Osteoblast (primary cell): ENCODE results near the gene GNG2. TPM values are rescaled to one million over a fixed set of nuclear protein-coding genes. Genes with fewer than 3 reads are reported as not detected.
A peak's percentile ranks its signal among the peaks of the same experiment; 100 is the strongest.

Source experiments
- DNase-seq: peaks from one replicate; pipeline ENCODE4 v3.0.0; 2011; ENCODE audit warnings: low spot score, mixed read lengths; ENCODE audit not compliant: insufficient read length; ENCODE audit errors: missing footprints
- H2AFZ ChIP-seq: 2 replicates; pipeline ENCODE4 v1.6.0; 2011; ENCODE audit warnings: mild to moderate bottlenecking, low read length
- H3K27ac ChIP-seq: 2 replicates; pipeline ENCODE4 v1.5.1; 2011; ENCODE audit warnings: mild to moderate bottlenecking, low read depth, low read length, moderate library complexity
- H3K27me3 ChIP-seq: 2 replicates; pipeline ENCODE4 v1.6.0; 2012; ENCODE audit warnings: mild to moderate bottlenecking, control low read depth, inconsistent platforms, low read length, moderate library complexity; ENCODE audit not compliant: insufficient read depth
- H3K36me3 ChIP-seq: 2 replicates; pipeline ENCODE4 v1.5.1; 2011; ENCODE audit warnings: mild to moderate bottlenecking, low read length, control low read depth, moderate library complexity; ENCODE audit not compliant: insufficient read depth
- H3K4me1 ChIP-seq: 2 replicates; pipeline ENCODE4 v1.5.1; 2011; ENCODE audit warnings: mild to moderate bottlenecking, low read length, control low read depth, moderate library complexity; ENCODE audit not compliant: insufficient read depth
- H3K4me2 ChIP-seq: 2 replicates; pipeline ENCODE4 v1.6.0; 2011; ENCODE audit warnings: mild to moderate bottlenecking, low read length; ENCODE audit not compliant: insufficient read depth
- H3K4me3 ChIP-seq: fragments of 200-600 bp; sonication (generic); 3 replicates; pipeline ENCODE4 v1.5.1; 2012; ENCODE audit warnings: mild to moderate bottlenecking, low read length, inconsistent platforms; ENCODE audit not compliant: insufficient read depth
- H3K79me2 ChIP-seq: 2 replicates; pipeline ENCODE4 v1.6.0; 2012; ENCODE audit warnings: mild to moderate bottlenecking, low read length, control low read depth, inconsistent platforms; ENCODE audit not compliant: insufficient read depth
- H3K9me3 ChIP-seq: 2 replicates; pipeline ENCODE4 v1.5.1; 2011; ENCODE audit warnings: low read depth, low read length, control low read depth
- H4K20me1 ChIP-seq: 2 replicates; pipeline ENCODE4 v1.6.0; 2012; ENCODE audit warnings: mild to moderate bottlenecking, low read length, control low read depth; ENCODE audit not compliant: insufficient read depth
- total RNA-seq: library from RNA; depleted of rRNA; stranded (reverse); fragments of >200 nt; gene quantifications from 2 replicates; pipeline ENCODE4 v1.2.3, GENCODE V29; 2012
- TF ChIP-seq, protein P1 (sequence below): IDR thresholded peaks from 2 replicates; pipeline ENCODE4 v1.5.1; 2011; ENCODE audit warnings: mild to moderate bottlenecking, low read depth, low read length, moderate library complexity; ENCODE audit errors: extremely low read depth

The GNG2 gene
- total RNA-seq, 1 donor, result 9.8 TPM

DNA sequence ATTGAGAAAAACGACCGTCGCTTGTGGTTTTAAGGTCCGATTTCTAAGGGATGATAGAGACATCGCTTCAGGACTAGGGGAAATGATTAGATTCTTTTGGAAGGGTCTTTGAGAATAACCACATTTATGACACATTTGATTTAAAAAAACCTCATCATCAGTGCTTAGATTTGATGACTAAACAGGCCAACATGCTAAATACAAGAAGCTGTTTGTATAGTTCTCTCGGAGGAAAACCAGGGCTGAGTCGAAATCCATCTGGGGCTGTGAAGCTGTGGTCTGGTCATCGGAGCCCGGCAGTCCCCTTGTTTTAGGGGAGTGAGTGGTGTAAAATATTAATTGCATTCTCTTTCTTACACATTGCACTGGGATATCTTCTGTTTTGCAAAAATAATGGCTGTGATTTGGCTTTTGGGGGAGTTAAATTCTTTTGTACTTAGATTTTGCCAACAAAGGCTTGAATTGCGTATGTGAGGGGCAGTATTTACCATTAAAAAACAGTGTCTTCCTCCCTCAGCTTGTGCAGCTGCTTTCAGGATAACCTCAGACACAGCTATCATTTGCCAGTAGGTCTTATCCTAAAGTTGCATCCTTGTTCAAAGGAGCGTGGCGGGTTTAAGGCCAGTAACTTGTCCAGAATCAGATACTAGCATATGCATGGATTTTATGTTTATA lies 550 bp downstream of the GNG2 start:
- H3K4me3 ChIP-seq, result peak overlapping the region; percentile 73
- H3K9me3 ChIP-seq, result no peaks in the 10 kb centered on the region
- no peaks in the 10 kb centered on the region for H3K36me3 ChIP-seq
- peak; percentile 66 for DNase-seq
- H3K4me2 ChIP-seq, result peak overlapping the region; percentile 85
- TF ChIP-seq, protein P1, sequence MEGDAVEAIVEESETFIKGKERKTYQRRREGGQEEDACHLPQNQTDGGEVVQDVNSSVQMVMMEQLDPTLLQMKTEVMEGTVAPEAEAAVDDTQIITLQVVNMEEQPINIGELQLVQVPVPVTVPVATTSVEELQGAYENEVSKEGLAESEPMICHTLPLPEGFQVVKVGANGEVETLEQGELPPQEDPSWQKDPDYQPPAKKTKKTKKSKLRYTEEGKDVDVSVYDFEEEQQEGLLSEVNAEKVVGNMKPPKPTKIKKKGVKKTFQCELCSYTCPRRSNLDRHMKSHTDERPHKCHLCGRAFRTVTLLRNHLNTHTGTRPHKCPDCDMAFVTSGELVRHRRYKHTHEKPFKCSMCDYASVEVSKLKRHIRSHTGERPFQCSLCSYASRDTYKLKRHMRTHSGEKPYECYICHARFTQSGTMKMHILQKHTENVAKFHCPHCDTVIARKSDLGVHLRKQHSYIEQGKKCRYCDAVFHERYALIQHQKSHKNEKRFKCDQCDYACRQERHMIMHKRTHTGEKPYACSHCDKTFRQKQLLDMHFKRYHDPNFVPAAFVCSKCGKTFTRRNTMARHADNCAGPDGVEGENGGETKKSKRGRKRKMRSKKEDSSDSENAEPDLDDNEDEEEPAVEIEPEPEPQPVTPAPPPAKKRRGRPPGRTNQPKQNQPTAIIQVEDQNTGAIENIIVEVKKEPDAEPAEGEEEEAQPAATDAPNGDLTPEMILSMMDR, result no peak
- no peaks in the 10 kb centered on the region for H3K27me3 ChIP-seq
- H4K20me1 ChIP-seq, result no peaks in the 10 kb centered on the region
- H2AFZ ChIP-seq, result peak overlapping the region; percentile 85
- no peaks in the 10 kb centered on the region for H3K79me2 ChIP-seq
- H3K4me1 ChIP-seq, result peaks cover 11% of the 10 kb centered on the region
- peak overlapping the region; percentile 55 for H3K27ac ChIP-seq

DNA sequence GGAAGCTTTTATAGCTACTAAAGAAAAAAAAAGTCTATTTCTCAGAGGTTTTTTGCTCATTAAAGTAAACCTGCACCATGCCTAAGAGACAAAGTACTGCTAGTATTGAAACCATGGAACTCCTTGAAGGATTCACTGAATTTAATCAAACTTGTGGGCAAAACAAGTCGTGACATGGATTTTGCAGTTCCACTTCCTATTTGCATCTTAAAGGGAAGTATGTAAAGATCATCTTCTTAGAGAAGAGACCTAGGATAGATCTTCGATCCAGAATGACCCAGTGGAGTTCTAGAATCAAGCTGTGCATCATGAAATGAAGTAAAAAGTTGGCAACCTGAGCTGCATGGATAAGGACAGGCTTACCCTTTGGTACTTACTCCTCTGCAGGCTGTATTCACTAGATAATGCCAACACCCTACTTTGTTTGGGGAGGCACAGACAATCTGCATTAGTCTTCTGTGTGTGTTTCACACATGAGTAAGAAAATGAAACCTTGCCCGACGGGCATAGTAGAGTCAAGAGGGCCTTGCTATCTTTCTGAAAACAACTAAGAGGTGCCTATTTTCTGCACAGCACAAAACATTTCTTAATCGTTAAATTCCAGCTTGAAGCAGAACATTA lies 1.9 kb downstream of the GNG2 start:
- Histone ChIP-seq H2AFZ (no peak overlapping the region), H3K79me2 (no peaks in the 10 kb centered on the region), H3K27me3 (no peaks in the 10 kb centered on the region), H3K4me3 (no peak overlapping the region), H3K4me2 (peak overlapping the region; percentile 29), H3K9me3 (no peaks in the 10 kb centered on the region), H4K20me1 (no peaks in the 10 kb centered on the region), H3K4me1 (peaks cover 10% of the 10 kb centered on the region), H3K36me3 (no peaks in the 10 kb centered on the region), H3K27ac (no peak overlapping the region)
- TF ChIP-seq, protein P1, result no peak
- no peak for DNase-seq

DNA sequence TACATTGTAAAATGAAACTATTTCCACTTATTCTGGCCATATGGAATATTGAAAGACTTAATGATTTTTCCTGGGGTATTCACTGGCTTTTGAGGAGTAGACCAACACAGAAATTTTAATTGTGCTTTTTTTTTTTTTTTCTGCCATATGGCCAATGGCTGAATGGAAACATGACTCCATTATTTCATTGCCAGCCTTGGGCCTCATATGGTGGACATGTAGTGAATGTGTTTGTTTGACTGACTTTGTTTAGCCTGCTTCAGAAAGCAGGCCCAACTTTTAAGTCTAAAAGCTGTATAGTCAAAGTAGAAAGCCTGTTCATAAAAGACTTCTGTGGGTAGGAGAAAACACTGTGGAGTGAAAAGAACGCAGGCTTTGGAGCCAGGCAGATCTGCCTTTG lies 2.4 kb downstream of the GNG2 start:
- H3K79me2 ChIP-seq, result no peaks in the 10 kb centered on the region
- H2AFZ ChIP-seq, result no peak overlapping the region
- peaks cover 10% of the 10 kb centered on the region for H3K4me1 ChIP-seq
- no peaks in the 10 kb centered on the region for H3K36me3 ChIP-seq
- H3K27ac ChIP-seq, result no peak overlapping the region
- TF ChIP-seq, protein P1, result no peak
- H3K4me3 ChIP-seq, result no peak overlapping the region
- H3K4me2 ChIP-seq, result peak overlapping the region; percentile 29
- H3K9me3 ChIP-seq, result no peaks in the 10 kb centered on the region
- no peaks in the 10 kb centered on the region for H4K20me1 ChIP-seq
- no peak for DNase-seq
- H3K27me3 ChIP-seq, result no peaks in the 10 kb centered on the region

DNA sequence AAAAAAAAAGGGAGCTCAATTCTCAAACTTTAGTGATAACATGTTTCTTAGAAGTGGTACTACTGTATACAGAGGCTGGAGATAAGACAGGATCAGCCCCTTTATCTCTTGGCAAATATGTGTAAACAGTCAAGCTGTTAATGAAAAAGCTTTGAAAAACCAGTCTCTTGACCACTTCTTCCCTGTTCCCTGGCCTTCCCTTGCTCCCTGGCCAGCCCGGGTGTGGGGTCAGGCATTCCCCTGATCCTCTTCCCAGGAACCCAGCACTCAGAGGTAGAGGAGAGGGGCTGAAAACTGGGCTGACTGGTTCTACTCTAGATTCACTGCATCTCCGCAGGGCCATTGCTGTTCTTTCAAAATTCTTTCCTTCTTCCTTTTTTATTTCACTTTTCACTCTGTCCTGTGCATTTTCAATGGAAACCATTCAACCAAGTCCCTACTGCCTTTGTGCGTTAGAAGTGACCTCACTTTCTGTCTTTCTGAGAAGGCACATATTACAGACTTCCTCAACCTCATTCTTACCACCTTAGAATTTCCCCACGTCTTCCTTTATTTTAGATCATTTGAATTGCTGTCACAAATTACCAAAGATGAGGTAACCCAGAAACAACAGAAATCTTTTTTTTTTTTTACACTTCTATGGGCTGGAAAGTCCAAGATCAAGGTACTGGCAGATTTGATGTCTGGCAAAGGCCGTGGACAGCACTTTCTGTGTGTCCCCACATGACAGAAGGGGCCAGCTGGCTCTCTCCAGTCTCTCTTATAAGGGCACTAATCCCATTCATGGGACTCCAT lies 5.7 kb downstream of the GNG2 start:
- H3K27ac ChIP-seq, result no peak overlapping the region
- H4K20me1 ChIP-seq, result no peaks in the 10 kb centered on the region
- H3K79me2 ChIP-seq, result no peaks in the 10 kb centered on the region
- H3K4me1 ChIP-seq, result peaks cover 4% of the 10 kb centered on the region
- TF ChIP-seq, protein P1, result no peak
- no peak overlapping the region for H2AFZ ChIP-seq
- H3K9me3 ChIP-seq, result no peaks in the 10 kb centered on the region
- H3K4me2 ChIP-seq, result no peak overlapping the region
- no peaks in the 10 kb centered on the region for H3K36me3 ChIP-seq
- H3K4me3 ChIP-seq, result no peak overlapping the region
- H3K27me3 ChIP-seq, result no peaks in the 10 kb centered on the region
- no peak for DNase-seq
